ENCODE data around the gene ZEB2.

- TF ChIP-seq, protein P1, sequence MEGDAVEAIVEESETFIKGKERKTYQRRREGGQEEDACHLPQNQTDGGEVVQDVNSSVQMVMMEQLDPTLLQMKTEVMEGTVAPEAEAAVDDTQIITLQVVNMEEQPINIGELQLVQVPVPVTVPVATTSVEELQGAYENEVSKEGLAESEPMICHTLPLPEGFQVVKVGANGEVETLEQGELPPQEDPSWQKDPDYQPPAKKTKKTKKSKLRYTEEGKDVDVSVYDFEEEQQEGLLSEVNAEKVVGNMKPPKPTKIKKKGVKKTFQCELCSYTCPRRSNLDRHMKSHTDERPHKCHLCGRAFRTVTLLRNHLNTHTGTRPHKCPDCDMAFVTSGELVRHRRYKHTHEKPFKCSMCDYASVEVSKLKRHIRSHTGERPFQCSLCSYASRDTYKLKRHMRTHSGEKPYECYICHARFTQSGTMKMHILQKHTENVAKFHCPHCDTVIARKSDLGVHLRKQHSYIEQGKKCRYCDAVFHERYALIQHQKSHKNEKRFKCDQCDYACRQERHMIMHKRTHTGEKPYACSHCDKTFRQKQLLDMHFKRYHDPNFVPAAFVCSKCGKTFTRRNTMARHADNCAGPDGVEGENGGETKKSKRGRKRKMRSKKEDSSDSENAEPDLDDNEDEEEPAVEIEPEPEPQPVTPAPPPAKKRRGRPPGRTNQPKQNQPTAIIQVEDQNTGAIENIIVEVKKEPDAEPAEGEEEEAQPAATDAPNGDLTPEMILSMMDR (IDR thresholded peaks at IDR 0.05) = no peak
- TF ChIP-seq POLR2A (IDR thresholded peaks at IDR 0.05) = no peak
Observed at GRCh38 chr2:144346229-144346628, 173.7 kb downstream of the ZEB2 start.
